Measurements from ENCODE around the gene KCNE2.
"Not testable (repeated sequence)": the region's sequence is repeated elsewhere in the genome, so short reads cannot be mapped to it uniquely, and the experiment has no call there.

The KCNE2 gene

DNA sequence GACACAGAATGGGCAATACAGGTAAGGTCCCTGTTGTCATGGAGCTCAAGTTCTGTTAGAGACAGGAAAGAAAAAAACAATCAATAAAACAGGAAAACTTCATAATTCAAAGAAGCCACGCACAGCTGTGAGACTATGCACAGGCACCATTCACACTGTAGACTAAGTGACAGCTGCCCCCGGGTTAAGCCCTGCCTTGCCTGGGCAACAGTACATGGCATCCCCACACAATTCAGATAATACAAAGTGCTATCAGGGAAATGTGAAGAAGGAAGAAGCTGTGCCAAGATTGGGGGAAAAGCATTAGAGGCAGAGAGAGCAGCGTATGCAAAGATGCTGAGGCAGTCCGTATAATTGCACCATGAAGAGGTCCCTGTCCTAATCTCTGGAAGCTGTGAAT, 9.0 kb upstream of the KCNE2 start:
- no peak for DNase-seq

DNA sequence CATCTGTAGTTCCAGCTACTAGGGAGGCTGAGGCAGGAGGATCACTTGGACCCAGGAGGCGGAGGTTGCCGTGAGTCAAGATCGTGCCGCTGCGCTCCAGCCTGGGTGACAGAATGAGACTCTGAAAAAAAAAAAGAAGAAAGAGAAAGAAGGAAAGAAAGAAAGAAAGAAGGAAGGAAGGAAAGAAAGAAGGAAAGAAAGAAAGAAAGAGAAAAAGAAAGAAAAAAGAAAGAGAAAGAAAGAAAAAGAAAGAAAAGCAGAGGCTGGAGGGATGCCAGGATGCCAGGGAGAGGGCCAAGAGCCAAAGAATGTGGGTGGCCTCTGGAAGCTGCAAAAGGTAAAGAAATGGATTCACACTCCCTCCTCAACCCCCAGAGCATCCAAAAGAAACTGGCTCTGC, 8.2 kb upstream of the KCNE2 start:
- DNase-seq = no peak

DNA sequence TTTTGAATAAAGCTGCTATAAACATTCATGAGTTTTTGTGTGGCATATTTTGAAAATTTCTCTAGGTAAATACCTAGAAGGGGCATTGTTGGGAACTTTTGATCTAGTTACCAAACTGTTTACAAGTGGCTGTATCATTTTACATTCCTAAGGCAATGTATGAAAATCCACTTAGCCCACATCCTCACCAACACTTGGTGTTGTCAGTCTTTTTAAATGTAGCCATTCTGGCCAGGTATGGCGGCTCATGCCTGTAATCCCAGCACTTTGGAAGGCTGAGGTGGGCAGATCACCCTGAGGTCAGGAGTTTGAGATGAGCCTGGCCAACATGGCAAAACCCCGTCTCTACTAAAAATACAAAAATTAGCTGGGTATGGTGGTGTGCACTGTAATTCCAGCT, 5.9 kb upstream of the KCNE2 start:
- DNase-seq = no peak

DNA sequence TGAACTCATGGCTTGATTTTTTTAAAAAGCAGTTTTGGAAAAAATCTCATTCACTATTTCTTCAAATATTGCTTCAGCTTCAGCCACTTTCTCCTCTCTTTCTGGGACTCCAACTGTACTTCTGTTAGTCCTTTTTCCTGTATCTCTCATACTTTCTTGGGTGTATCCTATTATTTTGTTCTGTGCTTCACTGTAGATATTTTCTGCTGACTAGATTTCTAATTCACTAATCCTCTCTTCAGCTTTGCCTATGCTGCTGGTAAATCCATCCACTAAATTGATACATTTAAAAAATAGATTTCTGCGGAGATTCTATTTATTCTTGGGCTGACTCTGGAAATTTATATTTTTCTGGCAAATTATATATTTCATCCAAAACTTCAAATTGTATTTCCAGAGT, 4.9 kb upstream of the KCNE2 start:
- DNase-seq = no peak

DNA sequence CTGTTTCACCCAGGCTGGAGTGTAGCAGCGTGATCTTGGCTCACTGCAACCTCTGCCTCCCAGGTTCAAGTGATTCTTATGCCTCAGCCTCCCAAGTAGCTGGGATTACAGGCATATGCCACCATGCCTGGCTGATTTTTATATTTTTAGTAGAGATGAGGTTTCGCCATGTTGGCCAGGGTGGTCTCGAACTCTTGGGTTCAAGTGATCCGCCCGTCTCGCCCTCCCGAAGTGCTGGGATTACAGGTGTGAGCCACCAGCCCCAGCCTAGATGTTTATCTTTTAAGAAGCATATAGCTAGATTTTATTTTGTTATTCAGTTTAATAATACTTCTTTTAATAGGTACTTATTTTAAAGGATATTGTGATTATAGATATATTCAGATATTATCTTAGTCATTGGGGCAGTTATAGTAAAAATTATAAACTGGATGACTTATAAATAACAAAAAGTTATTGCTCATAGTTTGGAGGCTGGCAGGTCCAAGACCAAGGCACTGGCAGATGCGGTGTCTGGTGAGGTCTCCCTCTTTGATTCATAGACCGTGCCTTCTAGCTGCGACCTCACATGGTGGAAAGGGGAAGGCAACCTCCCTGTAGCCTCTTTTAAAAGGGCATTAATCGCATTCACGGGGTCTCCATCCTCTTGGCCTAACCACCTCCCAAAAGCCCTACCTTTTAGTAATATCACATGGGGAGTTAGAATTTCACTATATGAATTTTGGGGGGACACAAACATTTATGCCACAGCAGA, 3.1 kb upstream of the KCNE2 start:
- no peak for DNase-seq

DNA sequence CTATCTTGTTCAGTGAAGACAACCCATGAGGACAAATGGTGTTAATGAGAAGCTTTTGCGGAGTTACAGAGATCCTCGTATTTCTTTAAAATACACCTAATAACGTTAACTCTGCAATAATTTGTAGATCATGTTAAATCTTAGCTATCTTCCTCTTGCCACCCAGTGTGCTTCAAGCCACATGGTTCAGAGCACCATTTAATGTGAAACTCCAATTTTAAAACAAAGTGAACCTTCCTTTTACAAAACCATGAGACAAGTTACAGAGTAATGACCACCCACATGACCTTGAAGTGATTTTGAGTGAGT, 1.7 kb upstream of the KCNE2 start:
- no peak for DNase-seq

DNA sequence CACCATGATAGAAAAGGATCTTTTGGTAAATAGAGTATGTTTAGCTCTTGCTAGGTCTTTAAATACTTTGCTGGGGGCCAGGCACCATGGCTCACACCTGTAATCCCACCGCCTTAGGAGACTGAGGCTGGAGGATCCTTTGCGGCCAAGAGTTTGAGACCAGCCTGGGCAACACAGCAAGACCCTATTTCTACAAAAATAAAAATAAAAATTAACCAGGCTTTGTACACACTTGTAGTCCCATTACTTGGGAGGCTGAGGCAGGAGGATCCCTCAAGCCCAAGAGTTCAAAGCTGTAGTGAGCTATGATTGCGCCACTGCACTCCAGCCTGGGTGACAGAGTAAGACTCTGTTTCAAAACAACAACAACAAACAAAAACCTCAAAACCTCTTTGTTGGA, 1.1 kb upstream of the KCNE2 start:
- DNase-seq = no peak

DNA sequence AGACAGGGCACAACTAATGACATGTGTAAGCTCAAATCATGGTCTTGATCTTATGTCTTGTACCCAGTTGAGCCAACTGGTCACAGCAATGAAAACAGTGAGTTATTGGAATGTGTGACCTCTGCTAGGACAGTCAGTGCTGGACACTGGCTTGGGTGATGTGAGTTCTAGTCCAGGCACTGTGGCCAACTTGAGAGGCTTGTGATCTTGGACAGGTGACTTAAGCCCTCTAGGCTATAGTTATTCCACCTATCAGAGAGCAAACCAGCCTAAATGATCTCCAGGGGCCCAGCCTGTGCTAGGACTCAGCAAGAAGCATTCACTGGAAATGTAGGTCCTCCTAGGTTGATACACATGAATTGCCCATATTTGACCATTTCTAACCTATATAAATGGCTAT, 1.1 kb downstream of the KCNE2 start:
- no peak for DNase-seq

DNA sequence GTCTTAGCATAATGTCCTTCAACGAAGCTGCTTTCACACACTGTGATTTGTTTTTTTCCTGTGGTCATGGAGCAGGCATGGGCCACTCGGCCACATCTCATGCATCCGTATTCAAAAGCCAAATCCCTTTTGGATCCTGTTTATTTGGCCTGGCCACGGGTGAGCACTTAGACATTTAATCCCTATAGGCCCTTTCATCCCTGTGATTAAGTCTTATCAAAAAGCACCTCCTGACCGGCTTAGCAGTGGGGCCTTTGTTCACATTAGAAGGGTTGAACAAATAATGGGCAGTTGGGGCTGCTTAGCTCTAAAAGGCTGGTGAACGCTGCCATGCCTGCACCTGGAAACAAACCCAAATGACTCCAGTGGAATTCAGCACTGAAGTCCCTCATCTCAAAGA, 2.0 kb downstream of the KCNE2 start:
- no peak for DNase-seq

DNA sequence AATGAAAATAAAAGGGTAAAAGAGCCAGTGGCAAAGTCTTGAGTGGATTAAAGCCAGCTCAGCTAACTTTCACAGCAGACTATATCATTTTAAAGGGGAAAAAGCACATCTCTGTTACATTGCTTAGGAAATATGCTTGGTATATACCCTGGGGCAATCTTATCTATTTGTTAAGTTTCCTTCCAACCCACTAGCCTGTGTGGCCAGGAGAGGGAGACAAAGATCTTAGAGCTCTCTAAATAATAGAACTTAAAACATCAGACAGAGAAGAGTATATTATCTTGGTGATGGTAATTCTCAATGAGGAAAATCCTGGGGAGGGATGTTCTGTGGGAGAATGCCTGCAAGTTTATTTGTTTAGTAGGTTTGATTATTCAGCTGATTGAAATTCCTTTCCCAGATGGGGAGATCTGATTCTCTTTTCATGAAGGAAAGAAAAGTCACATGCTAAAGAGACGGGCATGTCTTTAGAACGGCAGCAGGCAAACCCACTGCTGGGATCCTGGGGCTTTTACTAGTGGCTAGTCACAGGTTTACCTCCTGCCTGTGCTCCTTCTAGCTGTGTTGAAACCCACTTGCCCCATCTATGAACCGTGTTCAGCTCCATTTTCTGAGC, 3.6 kb downstream of the KCNE2 start:
- peak; percentile 71 for DNase-seq

DNA sequence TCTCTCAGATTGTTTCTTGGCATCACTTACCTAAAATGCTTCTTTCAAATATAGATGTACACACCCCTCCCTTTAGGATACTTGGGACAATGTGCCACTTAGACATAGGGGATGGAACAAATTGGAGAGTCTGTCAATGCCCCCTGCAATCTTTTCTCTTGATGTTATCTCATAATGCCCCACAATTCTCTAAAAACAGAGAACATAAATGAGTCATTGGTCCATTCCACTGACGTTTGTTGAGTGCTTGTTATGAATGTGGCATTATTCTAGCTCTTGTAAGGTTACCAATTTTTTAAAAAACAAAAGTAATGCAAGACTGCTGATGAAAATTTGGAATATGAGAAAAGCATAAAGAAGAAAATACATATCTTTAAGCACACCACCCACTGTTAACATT, 5.9 kb downstream of the KCNE2 start:
- DNase-seq = no peak

DNA sequence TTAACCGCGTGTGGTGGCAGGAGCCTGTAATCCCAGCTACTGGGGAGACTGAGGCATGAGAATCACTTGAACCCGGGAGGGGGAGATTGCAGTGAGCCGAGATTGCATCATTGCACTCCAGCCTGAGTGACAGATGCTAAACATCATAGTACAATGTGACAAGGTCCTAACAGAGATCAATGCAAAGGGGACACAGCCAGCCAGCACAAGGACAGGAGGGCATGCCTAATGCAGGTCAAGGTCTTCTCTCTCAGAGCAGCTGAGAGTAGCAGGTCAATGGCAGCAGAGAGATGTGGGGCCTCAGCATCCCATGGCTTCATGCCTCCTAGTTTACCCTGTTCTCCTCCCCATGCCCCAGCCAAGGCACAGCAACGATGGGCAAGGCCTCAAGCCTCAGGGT, 8.5 kb downstream of the KCNE2 start:
- no peak for DNase-seq

DNA sequence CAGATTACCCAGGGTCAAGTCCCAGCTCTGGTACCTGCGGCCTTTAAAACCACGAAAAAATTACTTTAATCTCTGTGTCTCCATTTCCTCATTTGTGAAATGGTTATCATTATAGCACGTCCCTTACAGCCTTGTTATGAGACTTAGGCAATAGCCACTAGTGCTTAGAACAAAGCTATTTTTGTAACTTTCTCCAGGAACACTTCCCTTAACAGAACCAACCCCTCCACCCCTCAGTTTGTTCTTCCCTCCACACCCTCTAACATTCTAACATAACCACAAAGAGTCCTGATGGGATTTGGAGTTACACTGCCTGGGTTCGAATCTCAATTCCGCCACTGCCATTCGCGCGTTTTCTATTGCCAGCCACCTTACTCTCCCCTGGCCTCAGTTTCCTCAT, 10.7 kb downstream of the KCNE2 start:
- DNase-seq = not testable (repeated sequence)

DNA sequence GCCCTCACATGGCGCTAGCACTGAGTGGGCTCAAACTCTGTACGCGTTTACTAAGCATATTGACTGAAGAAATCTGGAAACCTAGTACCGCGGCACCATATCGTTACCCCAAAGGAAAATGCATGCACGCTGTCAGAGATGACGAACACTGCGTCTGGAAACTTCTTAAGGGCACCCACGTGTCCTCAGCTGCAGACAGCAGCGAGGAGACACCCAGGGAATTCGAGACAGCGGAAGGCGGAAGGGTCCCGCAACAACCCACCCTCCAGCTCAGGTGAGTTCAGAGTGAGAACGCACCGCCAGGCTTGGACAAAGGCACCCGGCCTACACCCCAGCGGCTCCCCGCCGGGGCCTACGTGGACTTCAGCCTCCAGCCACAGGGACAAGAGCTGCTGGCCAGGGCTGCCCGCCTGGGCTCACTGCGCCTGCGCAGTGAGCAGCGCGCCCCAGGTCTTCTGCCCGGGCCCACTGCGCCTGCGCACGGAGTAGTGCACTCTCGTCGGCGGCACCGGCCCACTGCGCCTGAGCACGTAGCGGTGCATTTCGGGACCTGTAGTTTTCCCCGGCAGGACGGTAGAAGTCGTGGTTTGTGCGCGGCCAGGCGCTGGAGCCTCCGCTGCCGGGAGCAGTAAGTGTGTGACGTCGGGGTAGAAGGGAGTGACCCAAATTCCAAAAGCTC, 11.3 kb downstream of the KCNE2 start, which contains the start of gene SMIM11:
Gene SMIM11, plus strand, starts transcription at position 568 of the 679 bp plus-strand sequence. CDS start 3,998 bp downstream, outside the sequence.
- DNase-seq = not testable (repeated sequence)

DNA sequence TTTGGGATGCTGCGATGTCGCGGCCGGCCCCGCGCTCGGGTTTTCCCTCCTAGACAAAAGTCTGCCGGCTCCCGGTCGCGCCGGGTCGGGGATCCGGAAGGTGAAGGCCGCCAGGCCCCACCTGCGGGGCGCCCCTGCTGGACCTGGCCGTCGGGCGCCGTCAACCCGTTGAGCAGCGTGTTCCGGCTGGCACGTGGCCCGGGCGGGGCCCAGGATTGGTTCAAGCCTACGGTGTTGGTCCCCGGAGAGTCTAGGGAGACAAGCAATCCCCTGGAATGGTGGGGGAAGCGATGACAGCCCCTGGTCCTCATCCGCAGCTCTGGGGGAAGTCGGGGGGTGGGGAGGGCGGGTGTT, 11.8 kb downstream of the KCNE2 start:
- not testable (repeated sequence) for DNase-seq

DNA sequence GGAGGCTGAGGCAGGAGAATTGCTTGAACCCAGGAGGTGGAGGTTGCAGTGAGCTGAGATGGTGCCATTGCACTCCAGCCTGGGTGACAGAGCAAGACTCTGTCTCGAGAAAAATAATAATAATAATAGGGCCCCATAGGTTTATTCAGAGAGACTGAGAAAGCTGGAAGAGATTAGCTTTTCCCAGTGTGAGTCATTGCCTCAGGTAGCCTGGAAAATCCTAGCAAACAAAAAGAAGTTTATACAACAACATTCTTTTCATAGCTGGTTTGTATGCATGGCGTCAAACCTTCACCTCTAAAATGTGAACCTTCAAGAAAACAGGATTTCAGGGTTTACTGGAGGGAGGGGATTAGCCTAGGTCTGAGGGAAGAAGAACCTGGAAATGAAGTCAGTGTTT, 19.3 kb downstream of the KCNE2 start:
- DNase-seq = not testable (repeated sequence)

DNA sequence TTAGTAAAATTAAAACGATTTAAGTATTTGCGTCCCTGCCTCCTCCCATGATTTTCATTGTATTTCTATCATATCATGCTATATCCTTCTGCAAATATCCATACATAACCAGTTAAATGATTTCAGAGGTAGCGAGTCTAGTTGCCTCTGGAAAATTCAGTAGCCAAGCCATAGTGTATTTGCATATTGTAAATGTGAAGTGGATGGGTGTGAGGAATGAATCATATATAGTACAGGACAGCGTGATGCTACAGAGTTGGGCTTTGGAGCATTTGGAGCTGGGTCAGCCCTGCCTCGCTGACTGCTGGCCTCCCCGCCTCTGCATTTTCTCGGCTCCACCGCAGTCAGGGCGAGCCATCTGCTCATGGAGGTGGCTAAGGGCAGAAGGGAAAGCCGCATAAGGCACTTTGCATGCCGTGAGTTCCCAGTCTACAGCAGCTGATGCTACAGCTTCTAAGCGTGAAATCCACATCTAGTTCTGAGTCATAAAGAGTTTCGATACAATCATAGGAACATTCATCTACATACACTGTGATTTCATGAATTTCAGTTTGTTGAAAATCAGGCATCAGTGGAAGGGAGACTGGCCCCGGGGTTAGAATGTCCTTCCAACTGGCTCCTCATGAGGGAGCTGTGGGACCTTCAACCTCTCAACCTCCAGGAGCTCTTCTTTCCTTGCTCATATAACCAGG, 20.1 kb downstream of the KCNE2 start:
- not testable (repeated sequence) for DNase-seq

DNA sequence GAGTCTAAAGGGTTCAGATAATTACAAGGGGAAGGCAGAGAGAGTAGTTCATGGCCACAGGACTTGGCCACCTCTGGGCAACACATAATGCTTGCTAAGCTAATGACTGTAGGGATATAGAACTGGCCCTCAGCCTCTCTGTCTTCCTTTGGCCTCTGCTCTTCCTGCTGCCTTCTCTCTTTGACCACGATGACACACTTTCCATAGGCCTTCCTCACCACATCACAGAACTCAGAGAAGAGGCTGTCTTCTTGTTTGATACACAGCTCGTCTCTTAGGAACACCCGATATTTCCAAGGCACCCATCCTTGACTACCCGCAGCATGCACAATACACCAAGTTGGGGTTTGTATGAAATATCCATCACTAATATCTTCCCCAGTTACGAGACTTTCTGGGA, 36.7 kb downstream of the KCNE2 start:
- DNase-seq = not testable (repeated sequence)

DNA sequence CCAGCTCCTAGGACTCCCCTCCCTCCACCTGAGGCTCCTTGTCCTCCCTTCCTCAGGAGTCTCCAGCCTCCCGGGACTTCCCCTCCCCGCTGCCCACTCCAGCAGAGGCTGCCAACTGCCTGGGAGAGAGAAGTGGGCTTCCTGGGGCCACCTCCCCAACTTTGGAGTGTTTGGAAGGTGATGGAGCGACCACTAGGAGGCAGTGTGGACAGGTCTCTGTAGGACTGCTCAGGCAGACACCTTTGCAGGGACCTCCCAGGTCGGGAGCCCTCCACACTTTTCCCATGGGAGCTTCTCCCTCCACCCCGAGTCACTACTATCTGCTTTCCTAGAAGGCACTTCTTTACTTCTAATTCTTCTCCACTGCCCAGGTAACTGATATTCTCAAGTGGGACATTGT, 40.9 kb downstream of the KCNE2 start:
- DNase-seq = not testable (repeated sequence)

DNA sequence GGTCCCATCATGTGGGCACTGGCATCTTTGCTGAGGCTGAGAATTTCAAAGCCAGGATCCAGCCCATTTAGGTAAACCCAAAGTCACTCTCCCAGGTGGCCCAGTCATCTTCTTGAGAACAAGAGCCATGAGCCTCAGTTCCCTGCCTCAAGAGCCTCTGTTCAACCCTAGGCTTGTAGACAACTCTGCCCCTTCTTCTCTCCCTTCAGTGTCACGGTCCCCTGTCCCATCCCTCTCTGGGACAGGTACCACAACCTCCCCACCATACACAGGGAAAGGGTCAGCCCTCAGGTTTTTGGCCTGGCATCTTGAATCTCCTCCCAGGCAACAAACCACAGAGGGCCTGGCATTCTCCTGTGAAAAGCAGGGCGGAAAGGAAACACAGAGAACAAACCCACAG, 41.9 kb downstream of the KCNE2 start:
- DNase-seq = not testable (repeated sequence)

DNA sequence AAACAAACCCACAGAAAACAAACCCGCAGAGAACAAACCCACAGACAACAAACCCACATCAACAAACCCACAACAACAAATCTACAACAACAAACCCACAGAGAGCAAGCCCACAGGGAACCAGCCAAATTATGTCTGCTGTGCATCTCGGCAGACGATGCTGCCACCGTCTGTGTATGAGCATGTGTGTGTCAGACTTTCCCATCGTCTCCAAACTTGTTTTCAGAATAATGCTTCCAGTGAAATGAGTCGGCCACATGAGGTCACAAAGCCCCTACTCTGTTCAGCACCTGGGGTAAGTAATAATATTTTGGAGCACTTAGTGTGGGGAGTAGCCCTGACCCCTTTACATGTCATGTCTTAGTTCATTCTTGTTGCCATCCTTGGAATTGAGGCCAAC, 42.3 kb downstream of the KCNE2 start:
- not testable (repeated sequence) for DNase-seq

DNA sequence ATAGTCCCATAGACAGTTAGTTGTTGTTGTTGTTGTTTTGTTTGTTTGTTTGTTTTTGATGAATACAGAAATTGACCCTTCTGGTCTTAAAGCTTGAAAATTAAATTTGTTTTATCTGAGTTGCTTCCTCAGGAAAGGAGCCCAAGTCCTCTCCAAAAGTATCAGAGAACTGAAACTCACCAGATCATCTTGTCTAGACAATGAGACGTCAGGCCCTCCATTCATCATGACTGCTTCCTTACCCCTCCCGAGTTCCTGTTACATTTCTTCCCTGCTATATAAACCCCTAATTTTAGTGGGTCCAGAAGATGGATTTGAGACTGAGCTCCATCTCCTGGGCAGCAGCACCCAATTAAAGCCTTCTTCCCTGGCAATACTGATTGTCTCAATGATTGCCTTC, 42.9 kb downstream of the KCNE2 start:
- not testable (repeated sequence) for DNase-seq

DNA sequence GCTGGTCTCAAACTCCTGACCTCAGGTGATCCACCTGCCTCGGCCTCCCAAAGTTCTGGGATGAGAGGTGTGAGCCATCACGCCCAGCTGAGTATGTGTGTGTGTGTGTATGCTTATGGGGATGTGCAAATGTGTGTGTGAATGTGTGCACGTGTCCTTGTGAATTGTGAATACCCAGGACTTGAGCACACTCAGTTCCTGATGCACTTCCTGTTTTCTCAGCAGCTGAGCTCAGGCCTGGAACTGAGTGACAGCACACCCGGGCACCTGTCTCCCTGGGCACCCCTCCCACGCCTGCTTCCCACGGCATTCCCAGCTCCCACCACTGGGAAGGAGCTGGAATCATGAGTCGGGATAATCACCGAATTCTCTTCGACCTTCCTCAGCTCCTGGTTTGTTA, 43.5 kb downstream of the KCNE2 start:
- DNase-seq = not testable (repeated sequence)
